Measurements from ENCODE around the gene CDKN1B. TPM values are rescaled to one million over a fixed set of nuclear protein-coding genes. Genes with fewer than 3 reads are reported as not detected.

CDKN1B gene
- total RNA-seq, 1 experiment from 2014 or later = 38.7 TPM

DNA sequence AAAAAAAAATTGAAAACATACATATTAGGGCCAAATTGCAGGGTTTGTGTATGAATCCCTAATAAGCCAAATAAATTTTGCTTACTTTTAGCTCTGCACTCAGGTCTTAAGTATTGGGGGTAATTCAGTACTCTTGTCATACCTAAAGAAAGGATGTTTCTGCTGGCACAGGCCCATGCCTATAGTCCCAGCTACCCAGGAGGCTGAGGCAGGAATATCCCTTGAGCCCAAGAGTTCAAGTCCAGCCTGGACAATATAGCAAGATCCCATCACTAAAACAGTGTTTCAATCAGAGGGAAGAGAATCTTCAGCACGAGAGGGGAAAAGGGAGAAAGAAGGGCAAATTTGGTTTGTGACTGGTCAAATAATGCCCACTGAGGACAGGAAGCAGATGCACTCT, 17.8 kb upstream of the CDKN1B start:
- H3K27me3 ChIP-seq (replicated peaks; ENCODE audit: insufficient read depth, low read depth, low read length, poor library complexity) = no peaks in the 10 kb centered on the region
- H3K9me3 ChIP-seq (ENCODE audit: low read depth, low read length, poor library complexity, severe bottlenecking) = no peaks in the 10 kb centered on the region
- H3K27ac ChIP-seq (ENCODE audit: low read depth, low read length, poor library complexity, severe bottlenecking) = no peak overlapping the region
- H3K4me1 ChIP-seq (ENCODE audit: insufficient read depth, low read length, poor library complexity, severe bottlenecking) = peaks cover 12% of the 10 kb centered on the region
- no TSS peak for BruUV-seq (replicated peaks)
- intact Hi-C loops (cut with micrococcal nuclease; ENCODE audit: unreplicated experiment) = no loop called here
- ChIA-PET CTCF (no interaction called here), POLR2A (ENCODE audit: low non-redundant PET) (no interaction called here)
- no peak for DNase-seq (ENCODE audit: low spot score)
- no peak for TF ChIP-seq EZH2 (IDR thresholded peaks at IDR 0.05; ENCODE audit: borderline replicate concordance, low read depth, low read length, poor library complexity, severe bottlenecking)
- TF ChIP-seq, protein P1, sequence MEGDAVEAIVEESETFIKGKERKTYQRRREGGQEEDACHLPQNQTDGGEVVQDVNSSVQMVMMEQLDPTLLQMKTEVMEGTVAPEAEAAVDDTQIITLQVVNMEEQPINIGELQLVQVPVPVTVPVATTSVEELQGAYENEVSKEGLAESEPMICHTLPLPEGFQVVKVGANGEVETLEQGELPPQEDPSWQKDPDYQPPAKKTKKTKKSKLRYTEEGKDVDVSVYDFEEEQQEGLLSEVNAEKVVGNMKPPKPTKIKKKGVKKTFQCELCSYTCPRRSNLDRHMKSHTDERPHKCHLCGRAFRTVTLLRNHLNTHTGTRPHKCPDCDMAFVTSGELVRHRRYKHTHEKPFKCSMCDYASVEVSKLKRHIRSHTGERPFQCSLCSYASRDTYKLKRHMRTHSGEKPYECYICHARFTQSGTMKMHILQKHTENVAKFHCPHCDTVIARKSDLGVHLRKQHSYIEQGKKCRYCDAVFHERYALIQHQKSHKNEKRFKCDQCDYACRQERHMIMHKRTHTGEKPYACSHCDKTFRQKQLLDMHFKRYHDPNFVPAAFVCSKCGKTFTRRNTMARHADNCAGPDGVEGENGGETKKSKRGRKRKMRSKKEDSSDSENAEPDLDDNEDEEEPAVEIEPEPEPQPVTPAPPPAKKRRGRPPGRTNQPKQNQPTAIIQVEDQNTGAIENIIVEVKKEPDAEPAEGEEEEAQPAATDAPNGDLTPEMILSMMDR (conservative IDR thresholded peaks at IDR 0.05; ENCODE audit: low read depth, low read length) = no peak
- H3K4me3 ChIP-seq (ENCODE audit: low read depth, low read length, poor library complexity, severe bottlenecking) = no peak overlapping the region
- H3K36me3 ChIP-seq (ENCODE audit: insufficient read depth, low read length, poor library complexity, severe bottlenecking) = no peaks in the 10 kb centered on the region

DNA sequence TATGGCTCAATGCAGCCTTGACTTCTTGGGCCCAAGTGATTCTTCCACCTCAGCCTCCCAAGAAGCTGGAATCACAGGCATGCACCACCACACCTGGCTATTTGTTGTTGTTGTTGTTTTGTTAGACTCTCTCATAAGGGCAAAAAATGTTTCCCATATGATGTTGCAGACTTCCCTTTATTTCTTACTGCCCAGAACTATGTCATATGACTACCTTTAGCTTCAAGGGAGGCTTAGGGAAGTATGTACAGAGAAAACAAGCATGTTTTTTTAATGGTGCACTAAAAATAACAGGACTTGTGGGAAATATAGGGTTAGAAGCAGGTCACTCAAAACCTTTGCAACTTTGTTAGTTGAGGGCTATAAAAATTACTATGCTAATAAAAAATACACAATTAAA, 16.9 kb upstream of the CDKN1B start:
- Histone ChIP-seq H3K27me3 (replicated peaks; ENCODE audit: insufficient read depth, low read depth, low read length, poor library complexity) (no peaks in the 10 kb centered on the region), H3K36me3 (ENCODE audit: insufficient read depth, low read length, poor library complexity, severe bottlenecking) (no peaks in the 10 kb centered on the region), H3K27ac (ENCODE audit: low read depth, low read length, poor library complexity, severe bottlenecking) (no peak overlapping the region), H3K4me1 (ENCODE audit: insufficient read depth, low read length, poor library complexity, severe bottlenecking) (peaks cover 14% of the 10 kb centered on the region), H3K4me3 (ENCODE audit: low read depth, low read length, poor library complexity, severe bottlenecking) (no peak overlapping the region), H3K9me3 (ENCODE audit: low read depth, low read length, poor library complexity, severe bottlenecking) (no peaks in the 10 kb centered on the region)
- TF ChIP-seq, protein P1 (conservative IDR thresholded peaks at IDR 0.05; ENCODE audit: low read depth, low read length) = no peak
- TF ChIP-seq EZH2 (IDR thresholded peaks at IDR 0.05; ENCODE audit: borderline replicate concordance, low read depth, low read length, poor library complexity, severe bottlenecking) = no peak
- POLR2A ChIA-PET (ENCODE audit: low non-redundant PET) = no interaction called here
- DNase-seq (ENCODE audit: low spot score) = no peak
- CTCF ChIA-PET = no interaction called here
- intact Hi-C loops (cut with micrococcal nuclease; ENCODE audit: unreplicated experiment) = loop anchor here (5.0 kb wide), 2 partner anchors 88 to 618 kb away; partner anchors contain the start of gene CREBL2
- no TSS peak for BruUV-seq (replicated peaks)

DNA sequence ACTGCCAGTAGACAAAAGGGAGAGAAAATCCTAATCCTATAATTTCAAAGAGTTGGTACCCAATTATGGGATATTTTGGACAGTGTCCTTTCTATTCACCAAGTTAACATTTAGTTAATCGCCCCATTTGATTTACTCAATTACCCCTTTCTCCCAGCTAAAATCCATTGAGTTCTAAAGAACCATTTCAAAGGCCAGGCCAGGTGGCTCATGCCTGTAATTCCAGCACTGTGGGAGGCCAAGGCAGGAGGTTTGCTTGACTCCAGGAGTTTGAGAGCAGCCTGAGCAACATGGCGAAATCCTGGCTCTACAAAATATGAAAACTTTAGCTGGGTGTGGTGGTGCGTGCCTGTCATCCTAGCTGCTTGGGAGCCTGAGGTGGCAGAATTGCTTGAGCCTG, 15.7 kb upstream of the CDKN1B start:
- Histone ChIP-seq H3K4me1 (ENCODE audit: insufficient read depth, low read length, poor library complexity, severe bottlenecking) (peaks cover 18% of the 10 kb centered on the region), H3K4me3 (ENCODE audit: low read depth, low read length, poor library complexity, severe bottlenecking) (no peak overlapping the region), H3K36me3 (ENCODE audit: insufficient read depth, low read length, poor library complexity, severe bottlenecking) (no peaks in the 10 kb centered on the region), H3K27ac (ENCODE audit: low read depth, low read length, poor library complexity, severe bottlenecking) (no peak overlapping the region), H3K9me3 (ENCODE audit: low read depth, low read length, poor library complexity, severe bottlenecking) (no peaks in the 10 kb centered on the region), H3K27me3 (replicated peaks; ENCODE audit: insufficient read depth, low read depth, low read length, poor library complexity) (no peaks in the 10 kb centered on the region)
- intact Hi-C loops (cut with micrococcal nuclease; ENCODE audit: unreplicated experiment) = loop anchor here (5.0 kb wide), 2 partner anchors 89 to 619 kb away; partner anchors contain the start of gene CREBL2
- DNase-seq (ENCODE audit: low spot score) = no peak
- TF ChIP-seq, protein P1 (conservative IDR thresholded peaks at IDR 0.05; ENCODE audit: low read depth, low read length) = no peak
- no peak for TF ChIP-seq EZH2 (IDR thresholded peaks at IDR 0.05; ENCODE audit: borderline replicate concordance, low read depth, low read length, poor library complexity, severe bottlenecking)
- ChIA-PET CTCF (no interaction called here), POLR2A (ENCODE audit: low non-redundant PET) (no interaction called here)
- no TSS peak for BruUV-seq (replicated peaks)
